Lower lobe of right lung (tissue), 2 donors: ENCODE results near the gene SSMEM1. TPM values are rescaled to one million over a fixed set of nuclear protein-coding genes. Genes with fewer than 3 reads are reported as not detected.

ENCODE experiments used
- ATAC-seq, 2 donors: fragments of 200-7000 bp; cut with Tn5 transposase; one replicate each; pipeline ENCODE4 v1.9.1; 2020 to 2022; ENCODE audit warnings: mild to moderate bottlenecking in 2 of 2, moderate library complexity in 2 of 2
- DNase-seq: peaks from one replicate; pipeline ENCODE4 v3.0.0-alpha.2; 2020
- H3K27ac ChIP-seq: fragments of 200-600 bp; one replicate; pipeline ENCODE4 v1.8.0; 2022
- H3K27me3 ChIP-seq: fragments of 200-600 bp; one replicate; pipeline ENCODE4 v1.8.0; 2022; ENCODE audit warnings: low read depth
- H3K36me3 ChIP-seq: fragments of 200-600 bp; one replicate; pipeline ENCODE4 v1.8.0; 2022; ENCODE audit warnings: mild to moderate bottlenecking
- H3K4me1 ChIP-seq: fragments of 200-600 bp; one replicate; pipeline ENCODE4 v1.8.0; 2022
- H3K4me3 ChIP-seq: fragments of 200-600 bp; one replicate; pipeline ENCODE4 v1.8.0; 2022; ENCODE audit warnings: mild to moderate bottlenecking
- H3K9me3 ChIP-seq: fragments of 200-600 bp; one replicate; pipeline ENCODE4 v1.8.0; 2022
- intact Hi-C: fragments of 100-400 bp; cut with DNase I; formaldehyde crosslinking; loops from one replicate; pipeline ENCODE4 v1.11.0; 2022
- total RNA-seq: library from RNA; stranded (reverse); fragmentation: NEBNext Ultra II Directional; extraction: Animal tissue kit (Norgen Biotek cat#: 25700); gene quantifications from one replicate; pipeline ENCODE4 v1.2.1, GENCODE V29; 2021
- TF ChIP-seq, protein P1 (sequence below): fragments of 200-600 bp; IDR thresholded peaks from one replicate; pipeline ENCODE4 v1.8.0; 2022; ENCODE audit warnings: antibody characterized with exemption, mild to moderate bottlenecking
- donor health status: DM: no; HTN: yes; CAD: no; lungs with severe emphysema.

SSMEM1 gene
- total RNA-seq, 1 donor from 2014 or later: not detected

DNA sequence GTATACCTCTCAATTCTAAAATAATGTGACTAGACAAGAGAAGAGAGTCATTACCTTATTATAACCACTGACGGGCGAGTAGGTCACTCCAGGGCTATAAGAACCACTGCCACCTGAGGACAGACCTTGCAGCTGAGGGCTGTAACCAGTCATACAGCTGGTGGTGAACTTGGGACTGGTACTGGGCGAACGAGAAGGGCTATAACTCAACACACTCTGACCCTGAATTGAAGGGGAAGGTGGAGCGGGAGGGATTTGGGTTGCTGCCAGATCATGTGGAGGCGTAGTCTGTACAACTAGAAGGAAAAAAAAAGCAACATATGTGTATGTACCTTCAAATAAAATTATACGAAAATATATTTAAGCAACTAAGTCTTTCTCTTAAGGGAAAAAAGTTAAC lies 5.9 kb upstream of the SSMEM1 start:
- H3K27me3 ChIP-seq: no peaks in the 10 kb centered on the region
- H3K27ac ChIP-seq: no peak overlapping the region
- TF ChIP-seq, protein P1, sequence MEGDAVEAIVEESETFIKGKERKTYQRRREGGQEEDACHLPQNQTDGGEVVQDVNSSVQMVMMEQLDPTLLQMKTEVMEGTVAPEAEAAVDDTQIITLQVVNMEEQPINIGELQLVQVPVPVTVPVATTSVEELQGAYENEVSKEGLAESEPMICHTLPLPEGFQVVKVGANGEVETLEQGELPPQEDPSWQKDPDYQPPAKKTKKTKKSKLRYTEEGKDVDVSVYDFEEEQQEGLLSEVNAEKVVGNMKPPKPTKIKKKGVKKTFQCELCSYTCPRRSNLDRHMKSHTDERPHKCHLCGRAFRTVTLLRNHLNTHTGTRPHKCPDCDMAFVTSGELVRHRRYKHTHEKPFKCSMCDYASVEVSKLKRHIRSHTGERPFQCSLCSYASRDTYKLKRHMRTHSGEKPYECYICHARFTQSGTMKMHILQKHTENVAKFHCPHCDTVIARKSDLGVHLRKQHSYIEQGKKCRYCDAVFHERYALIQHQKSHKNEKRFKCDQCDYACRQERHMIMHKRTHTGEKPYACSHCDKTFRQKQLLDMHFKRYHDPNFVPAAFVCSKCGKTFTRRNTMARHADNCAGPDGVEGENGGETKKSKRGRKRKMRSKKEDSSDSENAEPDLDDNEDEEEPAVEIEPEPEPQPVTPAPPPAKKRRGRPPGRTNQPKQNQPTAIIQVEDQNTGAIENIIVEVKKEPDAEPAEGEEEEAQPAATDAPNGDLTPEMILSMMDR: no peak
- no peaks in the 10 kb centered on the region for H3K9me3 ChIP-seq
- H3K36me3 ChIP-seq: peaks cover 65% of the 10 kb centered on the region
- no peak overlapping the region for H3K4me3 ChIP-seq
- peaks cover 8% of the 10 kb centered on the region for H3K4me1 ChIP-seq
- ATAC-seq (no peak), DNase-seq (no peak)
- intact Hi-C loops: no loop called here

DNA sequence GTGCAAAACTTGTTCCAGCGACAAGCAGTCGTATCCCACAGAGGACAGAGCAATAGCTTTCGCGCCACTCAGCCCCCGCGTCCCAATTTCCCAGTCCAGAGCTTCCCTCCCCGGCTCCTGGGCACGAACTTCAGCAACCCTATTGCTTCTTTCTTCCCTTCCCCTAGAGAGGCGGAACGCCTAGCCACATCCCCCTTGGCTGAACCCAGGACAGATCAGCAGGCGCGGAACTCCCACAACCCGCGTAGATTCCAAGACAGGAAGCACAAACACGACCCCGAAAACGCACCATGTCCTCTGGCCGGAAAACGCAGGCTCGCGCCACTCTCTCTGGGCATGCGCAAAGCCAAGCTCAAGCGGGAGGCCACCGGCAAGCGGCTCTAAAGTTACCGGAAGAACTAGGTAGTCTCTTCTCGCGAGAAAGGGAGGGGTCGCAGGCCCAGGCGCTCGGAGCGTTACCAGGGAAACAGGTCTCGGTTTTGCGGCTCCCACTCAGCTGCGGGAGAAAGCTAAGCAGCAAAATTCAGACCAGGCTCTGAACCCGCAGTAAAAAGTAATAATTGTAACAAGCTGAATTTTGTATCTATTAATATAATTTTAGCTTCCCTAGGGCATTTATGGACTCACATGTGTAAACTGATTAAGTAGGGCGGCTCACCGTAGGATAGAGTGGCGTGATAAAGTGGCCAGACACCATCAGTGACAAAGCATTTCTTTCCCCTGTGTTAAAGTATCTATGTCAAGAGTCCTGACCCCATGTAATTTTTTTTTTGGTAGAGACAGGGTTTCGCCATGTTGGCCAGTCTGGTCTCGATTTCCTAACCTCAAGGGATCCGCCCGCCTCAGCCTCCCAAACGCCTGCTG lies 2.3 kb upstream of the SSMEM1 start, which contains the start of gene TMEM209:
TSS of gene TMEM209 (minus strand) at position 323 of the 864 bp plus-strand sequence. CDS start at position 292, 31 bp downstream.
- H3K9me3 ChIP-seq: no peaks in the 10 kb centered on the region
- H3K4me3 ChIP-seq: peak within 1 kb of the TSS; percentile 61
- peak within 1 kb of the TSS; percentile 90 for H3K27ac ChIP-seq
- TF ChIP-seq, protein P1: no peak
- ATAC-seq: peak; percentile 98 to 100
- H3K4me1 ChIP-seq: peaks cover 8% of the 10 kb centered on the region
- intact Hi-C loops: no loop called here
- peak; percentile 95 for DNase-seq
- H3K27me3 ChIP-seq: no peaks in the 10 kb centered on the region
- H3K36me3 ChIP-seq: peaks cover 33% of the 10 kb centered on the region

DNA sequence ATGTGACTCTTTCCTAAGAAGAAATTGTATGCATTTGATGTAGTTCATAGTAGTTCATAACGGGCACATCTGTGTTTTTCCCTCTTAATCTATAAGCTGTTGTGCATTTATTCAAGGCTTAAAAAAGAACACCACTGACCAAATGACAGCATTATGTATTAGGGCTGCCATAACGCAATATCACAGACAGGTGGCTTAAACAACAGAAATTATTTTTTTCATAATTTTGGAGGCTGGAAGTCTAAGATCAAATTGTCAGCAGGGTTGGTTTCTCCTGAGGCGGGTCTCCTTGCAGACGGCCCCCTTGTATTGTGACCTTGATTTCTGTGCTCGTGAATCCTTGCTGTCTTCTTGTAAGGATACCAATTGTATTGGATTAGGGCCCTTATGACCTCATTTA lies 627 bp upstream of the SSMEM1 start:
- no peak for ATAC-seq
- Histone ChIP-seq H3K4me3 (no peak overlapping the region), H3K4me1 (peaks cover 8% of the 10 kb centered on the region), H3K9me3 (no peaks in the 10 kb centered on the region), H3K36me3 (peaks cover 16% of the 10 kb centered on the region), H3K27me3 (no peaks in the 10 kb centered on the region), H3K27ac (no peak overlapping the region)
- DNase-seq: no peak
- TF ChIP-seq, protein P1: no peak
- intact Hi-C loops: no loop called here

DNA sequence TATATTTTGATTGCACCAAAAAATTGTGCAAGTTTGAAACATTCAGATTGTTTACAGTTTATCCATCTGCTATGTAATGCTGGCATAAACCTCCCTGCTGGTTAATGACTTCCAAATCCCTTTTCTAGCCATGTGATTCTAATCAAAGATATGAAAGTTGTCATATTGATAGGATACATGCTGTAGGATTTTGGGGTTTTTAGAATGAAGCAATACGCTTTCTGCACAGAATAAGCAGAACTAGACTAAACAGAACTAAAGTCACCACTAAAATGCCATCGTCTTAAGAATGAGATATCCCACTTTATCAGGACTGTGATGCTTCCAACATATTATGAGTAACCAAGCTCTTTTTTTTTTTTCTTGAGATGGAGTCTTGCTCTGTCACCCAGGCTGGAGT lies 856 bp downstream of the SSMEM1 start:
- Histone ChIP-seq H3K4me1 (peaks cover 8% of the 10 kb centered on the region), H3K9me3 (no peaks in the 10 kb centered on the region), H3K4me3 (no peak overlapping the region), H3K27ac (no peak overlapping the region), H3K27me3 (no peaks in the 10 kb centered on the region), H3K36me3 (peaks cover 1% of the 10 kb centered on the region)
- DNase-seq (no peak), ATAC-seq (no peak)
- intact Hi-C loops: no loop called here
- TF ChIP-seq, protein P1: no peak

DNA sequence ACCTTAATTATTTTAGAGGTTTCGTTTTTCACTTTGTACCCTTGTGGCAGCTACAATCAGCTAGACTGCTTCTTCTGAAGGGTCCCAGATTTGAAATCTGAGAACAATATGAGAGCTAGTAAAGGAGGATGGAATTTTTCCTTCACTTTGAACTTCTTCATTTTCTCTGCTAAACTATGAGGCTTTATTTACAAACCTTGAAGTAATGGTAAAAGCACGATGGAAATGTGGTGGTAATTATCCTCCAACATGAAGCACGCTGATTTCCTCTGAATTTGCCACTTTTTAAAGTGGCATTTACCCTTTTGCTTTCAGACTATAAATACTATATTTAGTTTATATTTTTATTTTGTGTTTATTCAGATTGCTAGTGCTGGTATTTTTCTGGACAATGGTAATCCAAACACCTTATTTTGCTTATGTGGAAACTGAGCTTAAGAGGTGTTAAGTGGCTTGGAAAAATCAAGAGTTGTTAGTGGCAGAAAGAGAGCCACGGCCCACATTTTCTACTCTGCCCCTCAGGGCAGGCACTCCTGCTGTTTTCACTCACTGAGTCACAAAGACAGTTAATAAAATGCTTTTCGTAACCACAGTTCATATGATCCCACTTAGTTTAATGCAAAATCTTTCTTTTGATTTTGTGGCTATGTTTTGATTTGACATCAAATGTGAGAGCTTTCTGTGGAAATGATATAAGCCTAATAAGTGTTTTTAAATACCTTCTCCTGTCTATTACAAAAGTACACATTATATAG lies 2.7 kb downstream of the SSMEM1 start:
- intact Hi-C loops: no loop called here
- DNase-seq (no peak), ATAC-seq (no peak)
- Histone ChIP-seq H3K36me3 (no peaks in the 10 kb centered on the region), H3K4me1 (no peaks in the 10 kb centered on the region), H3K4me3 (no peak overlapping the region), H3K27ac (no peak overlapping the region), H3K9me3 (no peaks in the 10 kb centered on the region), H3K27me3 (no peaks in the 10 kb centered on the region)
- TF ChIP-seq, protein P1: no peak
